IMR-90 (cell line): Measurements from ENCODE around the gene CRTC1.

Source experiments
- CEBPB ChIP-seq: IDR thresholded peaks from 2 replicates; pipeline ENCODE4 v1.6.1; 2012; ENCODE audit warnings: low read depth, low read length, improper control_type of control experiment
- ELK1 ChIP-seq: fragments of 150-350 bp; IDR thresholded peaks from 2 replicates; pipeline ENCODE4 v1.6.1; 2016; ENCODE audit warnings: low read depth, mild to moderate bottlenecking, low read length, moderate library complexity, borderline replicate concordance
- FOS ChIP-seq: fragments of 150-350 bp; IDR thresholded peaks from 2 replicates; pipeline ENCODE4 v1.6.1; 2016; ENCODE audit warnings: low read depth, low read length
- MAFK ChIP-seq: IDR thresholded peaks from 2 replicates; pipeline ENCODE4 v1.6.1; 2012; ENCODE audit warnings: low read depth, low read length, improper control_type of control experiment
- MAZ ChIP-seq: IDR thresholded peaks from 2 replicates; pipeline ENCODE4 v1.6.1; 2012; ENCODE audit warnings: low read depth, mild to moderate bottlenecking, low read length, improper control_type of control experiment, moderate library complexity, borderline replicate concordance
- MXI1 ChIP-seq: IDR thresholded peaks from 2 replicates; pipeline ENCODE4 v1.6.1; 2012; ENCODE audit warnings: low read depth, mild to moderate bottlenecking, low read length, moderate library complexity, borderline replicate concordance
- POLR2A ChIP-seq: IDR thresholded peaks from 2 replicates; pipeline ENCODE4 v1.6.1; 2012; ENCODE audit warnings: mild to moderate bottlenecking, low read depth, low read length
- RFX5 ChIP-seq: IDR thresholded peaks from 2 replicates; pipeline ENCODE4 v1.8.0; 2012; ENCODE audit warnings: low read depth, mild to moderate bottlenecking, low read length, moderate library complexity
- SMC3 ChIP-seq: fragments of 150-350 bp; IDR thresholded peaks from 2 replicates; pipeline ENCODE4 v1.6.1; 2016; ENCODE audit warnings: low read depth, mild to moderate bottlenecking, antibody characterized with exemption, low read length, moderate library complexity
- TF ChIP-seq, protein P1 (sequence below): conservative IDR thresholded peaks from 2 replicates; pipeline ENCODE4 v1.5.1; 2012; ENCODE audit warnings: mild to moderate bottlenecking, low read depth, low read length, improper control_type of control experiment
- TF ChIP-seq, protein P2 (sequence below): fragments of 150-350 bp; IDR thresholded peaks from 2 replicates; pipeline ENCODE4 v1.6.1; 2017; ENCODE audit warnings: mild to moderate bottlenecking, antibody characterized with exemption, low read length, low read depth

DNA sequence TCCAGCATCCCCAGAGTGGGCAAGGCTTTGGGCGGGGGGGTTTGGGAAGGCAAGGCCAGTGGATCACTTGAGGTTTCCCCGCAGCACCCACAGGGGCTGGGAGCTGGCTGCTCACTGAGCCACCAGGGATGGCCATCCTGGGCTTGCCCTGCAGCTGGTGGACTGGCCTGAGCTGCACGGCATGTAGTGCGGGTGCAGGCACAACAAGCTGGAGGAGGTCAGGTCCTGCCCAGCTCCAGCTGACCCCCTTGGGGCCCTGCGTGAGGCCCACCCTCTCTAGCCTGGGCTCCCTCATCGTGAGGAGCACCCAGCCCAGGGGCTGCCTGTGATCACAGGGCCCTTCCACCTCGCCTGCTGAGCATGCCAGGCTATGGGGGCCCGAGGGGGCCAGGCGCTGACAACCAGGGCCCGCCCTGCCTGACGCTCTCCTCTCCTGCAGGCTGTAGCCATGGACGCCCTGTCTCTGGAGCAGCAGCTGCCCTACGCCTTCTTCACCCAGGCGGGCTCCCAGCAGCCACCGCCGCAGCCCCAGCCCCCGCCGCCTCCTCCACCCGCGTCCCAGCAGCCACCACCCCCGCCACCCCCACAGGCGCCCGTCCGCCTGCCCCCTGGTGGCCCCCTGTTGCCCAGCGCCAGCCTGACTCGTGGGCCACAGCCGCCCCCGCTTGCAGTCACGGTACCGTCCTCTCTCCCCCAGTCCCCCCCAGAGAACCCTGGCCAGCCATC, 84.7 kb downstream of the CRTC1 start:
- no peak for TF ChIP-seq CEBPB
- TF ChIP-seq, protein P1, sequence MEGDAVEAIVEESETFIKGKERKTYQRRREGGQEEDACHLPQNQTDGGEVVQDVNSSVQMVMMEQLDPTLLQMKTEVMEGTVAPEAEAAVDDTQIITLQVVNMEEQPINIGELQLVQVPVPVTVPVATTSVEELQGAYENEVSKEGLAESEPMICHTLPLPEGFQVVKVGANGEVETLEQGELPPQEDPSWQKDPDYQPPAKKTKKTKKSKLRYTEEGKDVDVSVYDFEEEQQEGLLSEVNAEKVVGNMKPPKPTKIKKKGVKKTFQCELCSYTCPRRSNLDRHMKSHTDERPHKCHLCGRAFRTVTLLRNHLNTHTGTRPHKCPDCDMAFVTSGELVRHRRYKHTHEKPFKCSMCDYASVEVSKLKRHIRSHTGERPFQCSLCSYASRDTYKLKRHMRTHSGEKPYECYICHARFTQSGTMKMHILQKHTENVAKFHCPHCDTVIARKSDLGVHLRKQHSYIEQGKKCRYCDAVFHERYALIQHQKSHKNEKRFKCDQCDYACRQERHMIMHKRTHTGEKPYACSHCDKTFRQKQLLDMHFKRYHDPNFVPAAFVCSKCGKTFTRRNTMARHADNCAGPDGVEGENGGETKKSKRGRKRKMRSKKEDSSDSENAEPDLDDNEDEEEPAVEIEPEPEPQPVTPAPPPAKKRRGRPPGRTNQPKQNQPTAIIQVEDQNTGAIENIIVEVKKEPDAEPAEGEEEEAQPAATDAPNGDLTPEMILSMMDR, result no peak
- TF ChIP-seq MXI1, result no peak
- TF ChIP-seq POLR2A, result no peak
- TF ChIP-seq, protein P2, sequence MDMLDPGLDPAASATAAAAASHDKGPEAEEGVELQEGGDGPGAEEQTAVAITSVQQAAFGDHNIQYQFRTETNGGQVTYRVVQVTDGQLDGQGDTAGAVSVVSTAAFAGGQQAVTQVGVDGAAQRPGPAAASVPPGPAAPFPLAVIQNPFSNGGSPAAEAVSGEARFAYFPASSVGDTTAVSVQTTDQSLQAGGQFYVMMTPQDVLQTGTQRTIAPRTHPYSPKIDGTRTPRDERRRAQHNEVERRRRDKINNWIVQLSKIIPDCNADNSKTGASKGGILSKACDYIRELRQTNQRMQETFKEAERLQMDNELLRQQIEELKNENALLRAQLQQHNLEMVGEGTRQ, result no peak
- no peak for TF ChIP-seq MAZ
- TF ChIP-seq RFX5, result no peak
- TF ChIP-seq SMC3, result no peak
- TF ChIP-seq ELK1, result no peak
- no peak for TF ChIP-seq MAFK
- no peak for TF ChIP-seq FOS
